H1 (cell line): Measurements from ENCODE around the gene KIZ. TPM values are rescaled to one million over a fixed set of nuclear protein-coding genes. Genes with fewer than 3 reads are reported as not detected.

ENCODE experiments used
- BRCA1 ChIP-seq: IDR thresholded peaks from 2 replicates; pipeline ENCODE4 v1.6.1; 2012; ENCODE audit warnings: low read depth, low read length, improper control_type of control experiment
- CBX8 ChIP-seq: fragments of 300-800, 300-1000 bp; sonication (generic); IDR thresholded peaks from 2 replicates; pipeline ENCODE4 v1.7.1; 2016; ENCODE audit warnings: low read depth, low read length, borderline replicate concordance
- CEBPB ChIP-seq: IDR thresholded peaks from 2 replicates; pipeline ENCODE4 v1.6.1; 2012; ENCODE audit warnings: low read depth, low read length
- MAFK ChIP-seq: IDR thresholded peaks from 2 replicates; pipeline ENCODE4 v1.6.1; 2012; ENCODE audit warnings: low read depth, mild to moderate bottlenecking, improper control_type of control experiment, low read length
- POLR2AphosphoS5 ChIP-seq: IDR thresholded peaks from 2 replicates; pipeline ENCODE4 v1.6.1; 2011; ENCODE audit warnings: low read depth, low read length
- SIX5 ChIP-seq: IDR thresholded peaks from 2 replicates; pipeline ENCODE4 v1.6.1; 2011; ENCODE audit warnings: mild to moderate bottlenecking, low read depth, low read length
- SRF ChIP-seq: IDR thresholded peaks from 2 replicates; pipeline ENCODE4 v1.6.1; 2011; ENCODE audit warnings: mild to moderate bottlenecking, low read depth, low read length, moderate library complexity
- TAF7 ChIP-seq: optimal IDR thresholded peaks from 2 replicates; pipeline ENCODE3; 2011; ENCODE audit warnings: low read depth, mild to moderate bottlenecking, inconsistent platforms, low read length, moderate library complexity, borderline replicate concordance
- YY1 ChIP-seq: IDR thresholded peaks from 2 replicates; pipeline ENCODE4 v1.6.1; 2011; ENCODE audit warnings: low read depth, mild to moderate bottlenecking, low read length
- polyA plus RNA-seq, 7 experiments: library from polyadenylated mRNA; depleted of rRNA in 3 of 7; stranded (reverse) in 5 of 7; unstranded in 2 of 7; fragments of >200 nt in 5 of 7; fragments of 200-250 nt in 2 of 7; gene quantifications; 1 replicate in 5 of 7; 2 replicates in 1 of 7; 4 replicates in 1 of 7; pipeline versions ENCODE4 v1.2.1 to v1.2.3, GENCODE V29; 2011 to 2013; ENCODE audit warnings: missing spikeins in 2 of 7, mixed read lengths in 2 of 7
- total RNA-seq: library from RNA; stranded (reverse); fragmentation: NEBNext Ultra II Directional; extraction: Animal tissue kit (Norgen Biotek cat#: 25700); gene quantifications from 2 replicates; pipeline ENCODE4 v1.2.1, GENCODE V29; 2021
- TF ChIP-seq, protein P1 (sequence below): fragments of 300-600 bp; sonication (generic); IDR thresholded peaks from 2 replicates; pipeline ENCODE4 v1.7.1; 2012; ENCODE audit warnings: low read length, moderate library complexity, mild to moderate bottlenecking, inconsistent platforms; ENCODE audit not compliant: insufficient replicate concordance
- TF ChIP-seq, protein P2 (sequence below): IDR thresholded peaks from 2 replicates; pipeline ENCODE4 v1.6.1; 2012; ENCODE audit warnings: inconsistent platforms

KIZ gene
- total and polyA plus RNA-seq, 2 of the 8 experiments (the other 6 are each of a cell fraction or from before 2014, with no cell fraction given): 13.0 to 51.7 TPM

DNA sequence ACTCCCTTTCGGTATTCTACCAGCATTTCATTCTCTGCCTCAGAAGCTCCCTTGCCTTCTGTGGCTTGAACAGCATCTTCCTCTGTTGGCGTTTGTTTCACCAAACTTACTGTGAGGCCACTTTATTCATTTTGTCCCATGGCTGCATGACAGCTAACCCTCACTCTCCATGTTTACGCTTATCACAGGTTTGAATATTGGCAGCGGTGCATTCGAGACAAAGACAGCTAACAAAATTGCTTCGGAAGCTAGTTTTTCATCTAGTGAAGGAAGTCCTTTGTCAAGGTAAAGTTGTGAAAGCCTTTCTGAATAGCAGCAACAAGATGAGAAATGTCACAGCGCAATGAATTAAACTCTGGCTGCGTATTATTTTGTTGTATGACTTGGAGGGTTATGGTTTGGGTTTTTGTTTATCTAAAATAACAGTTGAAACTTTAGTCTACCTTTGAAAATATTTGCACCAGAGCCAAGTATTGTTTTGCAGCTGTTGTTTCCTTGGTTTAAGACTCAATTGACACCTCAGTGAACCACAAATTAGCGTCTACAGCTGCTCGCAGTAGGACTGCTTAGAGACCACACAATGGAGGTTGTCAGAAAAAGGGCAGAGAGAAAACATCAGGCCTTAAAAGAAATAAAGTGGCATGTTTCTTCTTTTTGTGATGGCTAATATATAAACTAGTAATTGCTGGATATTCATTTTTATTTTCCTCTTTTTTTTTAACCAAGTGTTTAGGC, 106.8 kb downstream of the KIZ start (continued):
- TF ChIP-seq, protein P1, sequence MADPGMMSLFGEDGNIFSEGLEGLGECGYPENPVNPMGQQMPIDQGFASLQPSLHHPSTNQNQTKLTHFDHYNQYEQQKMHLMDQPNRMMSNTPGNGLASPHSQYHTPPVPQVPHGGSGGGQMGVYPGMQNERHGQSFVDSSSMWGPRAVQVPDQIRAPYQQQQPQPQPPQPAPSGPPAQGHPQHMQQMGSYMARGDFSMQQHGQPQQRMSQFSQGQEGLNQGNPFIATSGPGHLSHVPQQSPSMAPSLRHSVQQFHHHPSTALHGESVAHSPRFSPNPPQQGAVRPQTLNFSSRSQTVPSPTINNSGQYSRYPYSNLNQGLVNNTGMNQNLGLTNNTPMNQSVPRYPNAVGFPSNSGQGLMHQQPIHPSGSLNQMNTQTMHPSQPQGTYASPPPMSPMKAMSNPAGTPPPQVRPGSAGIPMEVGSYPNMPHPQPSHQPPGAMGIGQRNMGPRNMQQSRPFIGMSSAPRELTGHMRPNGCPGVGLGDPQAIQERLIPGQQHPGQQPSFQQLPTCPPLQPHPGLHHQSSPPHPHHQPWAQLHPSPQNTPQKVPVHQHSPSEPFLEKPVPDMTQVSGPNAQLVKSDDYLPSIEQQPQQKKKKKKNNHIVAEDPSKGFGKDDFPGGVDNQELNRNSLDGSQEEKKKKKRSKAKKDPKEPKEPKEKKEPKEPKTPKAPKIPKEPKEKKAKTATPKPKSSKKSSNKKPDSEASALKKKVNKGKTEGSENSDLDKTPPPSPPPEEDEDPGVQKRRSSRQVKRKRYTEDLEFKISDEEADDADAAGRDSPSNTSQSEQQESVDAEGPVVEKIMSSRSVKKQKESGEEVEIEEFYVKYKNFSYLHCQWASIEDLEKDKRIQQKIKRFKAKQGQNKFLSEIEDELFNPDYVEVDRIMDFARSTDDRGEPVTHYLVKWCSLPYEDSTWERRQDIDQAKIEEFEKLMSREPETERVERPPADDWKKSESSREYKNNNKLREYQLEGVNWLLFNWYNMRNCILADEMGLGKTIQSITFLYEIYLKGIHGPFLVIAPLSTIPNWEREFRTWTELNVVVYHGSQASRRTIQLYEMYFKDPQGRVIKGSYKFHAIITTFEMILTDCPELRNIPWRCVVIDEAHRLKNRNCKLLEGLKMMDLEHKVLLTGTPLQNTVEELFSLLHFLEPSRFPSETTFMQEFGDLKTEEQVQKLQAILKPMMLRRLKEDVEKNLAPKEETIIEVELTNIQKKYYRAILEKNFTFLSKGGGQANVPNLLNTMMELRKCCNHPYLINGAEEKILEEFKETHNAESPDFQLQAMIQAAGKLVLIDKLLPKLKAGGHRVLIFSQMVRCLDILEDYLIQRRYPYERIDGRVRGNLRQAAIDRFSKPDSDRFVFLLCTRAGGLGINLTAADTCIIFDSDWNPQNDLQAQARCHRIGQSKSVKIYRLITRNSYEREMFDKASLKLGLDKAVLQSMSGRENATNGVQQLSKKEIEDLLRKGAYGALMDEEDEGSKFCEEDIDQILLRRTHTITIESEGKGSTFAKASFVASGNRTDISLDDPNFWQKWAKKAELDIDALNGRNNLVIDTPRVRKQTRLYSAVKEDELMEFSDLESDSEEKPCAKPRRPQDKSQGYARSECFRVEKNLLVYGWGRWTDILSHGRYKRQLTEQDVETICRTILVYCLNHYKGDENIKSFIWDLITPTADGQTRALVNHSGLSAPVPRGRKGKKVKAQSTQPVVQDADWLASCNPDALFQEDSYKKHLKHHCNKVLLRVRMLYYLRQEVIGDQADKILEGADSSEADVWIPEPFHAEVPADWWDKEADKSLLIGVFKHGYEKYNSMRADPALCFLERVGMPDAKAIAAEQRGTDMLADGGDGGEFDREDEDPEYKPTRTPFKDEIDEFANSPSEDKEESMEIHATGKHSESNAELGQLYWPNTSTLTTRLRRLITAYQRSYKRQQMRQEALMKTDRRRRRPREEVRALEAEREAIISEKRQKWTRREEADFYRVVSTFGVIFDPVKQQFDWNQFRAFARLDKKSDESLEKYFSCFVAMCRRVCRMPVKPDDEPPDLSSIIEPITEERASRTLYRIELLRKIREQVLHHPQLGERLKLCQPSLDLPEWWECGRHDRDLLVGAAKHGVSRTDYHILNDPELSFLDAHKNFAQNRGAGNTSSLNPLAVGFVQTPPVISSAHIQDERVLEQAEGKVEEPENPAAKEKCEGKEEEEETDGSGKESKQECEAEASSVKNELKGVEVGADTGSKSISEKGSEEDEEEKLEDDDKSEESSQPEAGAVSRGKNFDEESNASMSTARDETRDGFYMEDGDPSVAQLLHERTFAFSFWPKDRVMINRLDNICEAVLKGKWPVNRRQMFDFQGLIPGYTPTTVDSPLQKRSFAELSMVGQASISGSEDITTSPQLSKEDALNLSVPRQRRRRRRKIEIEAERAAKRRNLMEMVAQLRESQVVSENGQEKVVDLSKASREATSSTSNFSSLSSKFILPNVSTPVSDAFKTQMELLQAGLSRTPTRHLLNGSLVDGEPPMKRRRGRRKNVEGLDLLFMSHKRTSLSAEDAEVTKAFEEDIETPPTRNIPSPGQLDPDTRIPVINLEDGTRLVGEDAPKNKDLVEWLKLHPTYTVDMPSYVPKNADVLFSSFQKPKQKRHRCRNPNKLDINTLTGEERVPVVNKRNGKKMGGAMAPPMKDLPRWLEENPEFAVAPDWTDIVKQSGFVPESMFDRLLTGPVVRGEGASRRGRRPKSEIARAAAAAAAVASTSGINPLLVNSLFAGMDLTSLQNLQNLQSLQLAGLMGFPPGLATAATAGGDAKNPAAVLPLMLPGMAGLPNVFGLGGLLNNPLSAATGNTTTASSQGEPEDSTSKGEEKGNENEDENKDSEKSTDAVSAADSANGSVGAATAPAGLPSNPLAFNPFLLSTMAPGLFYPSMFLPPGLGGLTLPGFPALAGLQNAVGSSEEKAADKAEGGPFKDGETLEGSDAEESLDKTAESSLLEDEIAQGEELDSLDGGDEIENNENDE: no peak
- TF ChIP-seq TAF7 (no peak), BRCA1 (no peak), YY1 (no peak), CEBPB (no peak), CBX8 (no peak), MAFK (no peak), SIX5 (no peak), SRF (no peak), POLR2AphosphoS5 (no peak)
- TF ChIP-seq, protein P2, sequence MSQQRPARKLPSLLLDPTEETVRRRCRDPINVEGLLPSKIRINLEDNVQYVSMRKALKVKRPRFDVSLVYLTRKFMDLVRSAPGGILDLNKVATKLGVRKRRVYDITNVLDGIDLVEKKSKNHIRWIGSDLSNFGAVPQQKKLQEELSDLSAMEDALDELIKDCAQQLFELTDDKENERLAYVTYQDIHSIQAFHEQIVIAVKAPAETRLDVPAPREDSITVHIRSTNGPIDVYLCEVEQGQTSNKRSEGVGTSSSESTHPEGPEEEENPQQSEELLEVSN: no peak
